Esophagus squamous epithelium (tissue), 5 donors: ENCODE measurements around the gene TRIM47. TPM values are rescaled to one million over a fixed set of nuclear protein-coding genes. Genes with fewer than 3 reads are reported as not detected.
A peak's percentile ranks its signal among the peaks of the same experiment; 100 is the strongest.

Experiments
- DNase-seq: peaks from one replicate; lab custom pipeline; 2025; lab: John Stamatoyannopoulos, UW
- H3K27ac ChIP-seq, 4 donors: fragments of 200-600 bp; sonication (generic); one replicate each; pipeline ENCODE4 v1.5.1; 2016 to 2019; ENCODE audit warnings: mild to moderate bottlenecking in 1 of 4
- H3K27me3 ChIP-seq, 4 donors: fragments of 200-600 bp; sonication (generic); 1 replicate in 3 of 4; 2 replicates in 1 of 4; pipeline versions ENCODE4 v1.5.1 to v1.6.0; 2017 to 2021; ENCODE audit warnings: antibody characterized with exemption in 1 of 4
- H3K36me3 ChIP-seq, 3 donors: fragments of 200-600 bp; sonication (generic); one replicate each; pipeline ENCODE4 v1.5.1; 2016 to 2019
- H3K4me1 ChIP-seq, 3 donors: fragments of 200-600 bp; sonication (generic); one replicate each; pipeline ENCODE4 v1.5.1; 2017 to 2019
- H3K4me3 ChIP-seq, 4 donors: fragments of 200-600 bp; sonication (generic); 1 replicate in 3 of 4; 2 replicates in 1 of 4; pipeline ENCODE4 v1.5.1; 2016 to 2019; ENCODE audit warnings: mild to moderate bottlenecking in 2 of 4, moderate library complexity in 1 of 4
- H3K9me3 ChIP-seq, 3 donors: fragments of 200-600 bp; sonication (generic); one replicate each; pipeline ENCODE4 v1.5.1; 2016 to 2019
- CTCF ChIP-seq, 6 experiments: fragments of 450-650 bp in 4 of 6; fragments of 200-600 bp in 2 of 6; sonication (generic) in 2 of 6; IDR thresholded peaks; one replicate each; pipeline ENCODE4 v1.5.1; 2016 to 2019; ENCODE audit warnings: antibody characterized with exemption in 6 of 6, mild to moderate bottlenecking in 4 of 6, moderate library complexity in 4 of 6
- POLR2A ChIP-seq, 4 donors: fragments of 450-650 bp; IDR thresholded peaks; one replicate each; pipeline ENCODE4 v1.6.1; 2017; ENCODE audit warnings: antibody characterized with exemption in 4 of 4, mild to moderate bottlenecking in 4 of 4, moderate library complexity in 3 of 4
- WGBS, 2 donors: methylation state at CpG; one replicate each; pipeline ENCODE4 v1.1.5; 2018; 5-methylcytosine and 5-hydroxymethylcytosine counted together
- intact Hi-C: fragments of 100-400 bp; cut with DNase I; formaldehyde crosslinking; loops from one replicate; pipeline ENCODE4 v1.15.0; 2022
- total RNA-seq, 4 donors: library from RNA; depleted of rRNA; stranded (reverse); fragments of >200 nt; gene quantifications; one replicate each; pipeline ENCODE4 v1.1.0, GENCODE V29; 2016
- donor health status: DM: yes; HTN: yes; CAD: no.

TRIM47 gene
- total RNA-seq, 4 donors from 2014 or later, result 19.5 to 33.4 (median 25.5) TPM

- no peaks in the 10 kb centered on the region for H3K27me3 ChIP-seq
- no peak overlapping the region for H3K4me3 ChIP-seq
- intact Hi-C loops, result no loop called here
- WGBS, 2 donors, result 71 to 78% methylated on average over 7 of the region's 8 CpGs
- peaks cover 0 to 30% (median 2%) of the 10 kb centered on the region in 3 donors for H3K36me3 ChIP-seq
- no peak overlapping the region for H3K27ac ChIP-seq
- TF ChIP-seq CTCF (IDR thresholded peaks at IDR 0.05) (no peak), POLR2A (IDR thresholded peaks at IDR 0.05) (no peak)
- DNase-seq, result no peak
- peaks cover 6 to 28% (median 17%) of the 10 kb centered on the region in 3 donors for H3K4me1 ChIP-seq
- H3K9me3 ChIP-seq, result no peaks in the 10 kb centered on the region
Observed at GRCh38 chr17:75885431-75885830, 7.0 kb upstream of the TRIM47 start.

GRCh38 chr17:75881678-75882454 is 3.5 kb upstream of the TRIM47 start:
- Histone ChIP-seq H3K4me3 (no peak overlapping the region), H3K27me3 (no peaks in the 10 kb centered on the region), H3K4me1 (peaks cover 15 to 58% (median 19%) of the 10 kb centered on the region in 3 donors), H3K36me3 (no peaks in the 10 kb centered on the region), H3K9me3 (no peaks in the 10 kb centered on the region), H3K27ac (peak overlapping the region; percentile 1 to 73 (median 30))
- TF ChIP-seq POLR2A (IDR thresholded peaks at IDR 0.05) (no peak), CTCF (IDR thresholded peaks at IDR 0.05) (no peak)
- DNase-seq, result no peak
- intact Hi-C loops, result no loop called here
- 61 to 71% methylated on average over 9 to 11 of the region's 15 CpGs for WGBS, 2 donors

- 80% methylated on average over 7 of the region's 7 CpGs for WGBS, 2 donors
- H3K9me3 ChIP-seq, result no peaks in the 10 kb centered on the region
- H3K27me3 ChIP-seq, result no peaks in the 10 kb centered on the region
- intact Hi-C loops, result no loop called here
- H3K27ac ChIP-seq, result peak overlapping the region in 1 of 4 donors; percentile 21
- no peak overlapping the region for H3K4me3 ChIP-seq
- peaks cover 0 to 3% (median 0%) of the 10 kb centered on the region in 3 donors for H3K36me3 ChIP-seq
- no peak for TF ChIP-seq CTCF (IDR thresholded peaks at IDR 0.05)
- TF ChIP-seq POLR2A (IDR thresholded peaks at IDR 0.05), result no peak
- peaks cover 31 to 74% (median 35%) of the 10 kb centered on the region in 3 donors for H3K4me1 ChIP-seq
- DNase-seq, result no peak
Observed at GRCh38 chr17:75880266-75880665, 1.9 kb upstream of the TRIM47 start.

GRCh38 chr17:75877752-75878173 is 618 bp downstream of the TRIM47 start:
- WGBS, 2 donors, result no CpG with 5 or more reads among the region's 56 CpGs
- no peaks in the 10 kb centered on the region for H3K9me3 ChIP-seq
- H3K27ac ChIP-seq, result peak overlapping the region; percentile 93 to 98 (median 96)
- H3K36me3 ChIP-seq, result peaks cover 8 to 21% (median 13%) of the 10 kb centered on the region in 3 donors
- TF ChIP-seq POLR2A (IDR thresholded peaks at IDR 0.05) (no peak), CTCF (IDR thresholded peaks at IDR 0.05) (peak; percentile 19 to 82 (median 51))
- intact Hi-C loops, result no loop called here
- peaks cover 54 to 94% (median 60%) of the 10 kb centered on the region in 3 donors for H3K4me1 ChIP-seq
- DNase-seq, result no peak
- H3K27me3 ChIP-seq, result no peaks in the 10 kb centered on the region
- H3K4me3 ChIP-seq, result peak overlapping the region; percentile 58 to 86 (median 74)
